ENCODE measurements around the gene GOLGA2. TPM values are rescaled to one million over a fixed set of nuclear protein-coding genes. Genes with fewer than 3 reads are reported as not detected.

GOLGA2 gene
- total and polyA plus RNA-seq, 4 donors: 56.0 to 137 (median 89.7) TPM

DNA sequence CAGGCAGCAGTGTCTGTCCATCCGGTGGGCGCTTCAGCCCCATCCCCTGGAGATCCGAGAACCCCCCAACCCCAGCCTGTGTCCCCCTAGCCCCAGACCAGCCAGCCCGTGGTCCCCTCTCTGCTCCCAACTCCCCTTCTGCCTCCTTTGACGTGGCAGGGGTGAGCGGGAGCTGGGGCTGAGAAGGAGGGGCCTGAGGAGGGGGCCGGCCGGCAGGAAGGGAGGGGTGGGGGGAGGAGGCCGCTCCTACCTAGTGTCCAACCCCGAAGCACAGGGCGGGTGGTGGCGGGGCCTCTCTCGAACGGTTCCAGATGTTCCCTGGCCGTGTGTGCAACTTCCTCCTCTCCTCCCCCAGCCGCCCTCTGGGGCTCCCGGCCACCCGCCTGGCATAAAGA is 31.0 kb downstream of the GOLGA2 start:
- Histone ChIP-seq H3K9ac (ENCODE audit: insufficient read depth in 1 of 2, low read length in 2 of 2) (peak overlapping the region; percentile 46 to 86), H3K9me3 (ENCODE audit: control insufficient read depth in 4 of 4, insufficient read depth in 3 of 4, low read length in 3 of 4) (no peaks in the 10 kb centered on the region), H3K4me1 (ENCODE audit: control insufficient read depth in 5 of 5, insufficient read depth in 5 of 5, low read length in 5 of 5) (peaks cover 0 to 46% (median 12%) of the 10 kb centered on the region in 5 donors), H3K36me3 (ENCODE audit: control insufficient read depth in 4 of 4, insufficient read depth in 4 of 4, low read length in 4 of 4) (peaks cover 0 to 4% (median under 1%) of the 10 kb centered on the region in 4 donors), H3K27ac (ENCODE audit: low read depth in 1 of 2, low read length in 1 of 2) (peak overlapping the region in 1 of 2 donors; percentile 35), H3K4me3 (no peak overlapping the region), H3K27me3 (ENCODE audit: control insufficient read depth in 3 of 3, insufficient read depth in 3 of 3, low read length in 2 of 3) (no peaks in the 10 kb centered on the region)
- TF ChIP-seq, protein P1, sequence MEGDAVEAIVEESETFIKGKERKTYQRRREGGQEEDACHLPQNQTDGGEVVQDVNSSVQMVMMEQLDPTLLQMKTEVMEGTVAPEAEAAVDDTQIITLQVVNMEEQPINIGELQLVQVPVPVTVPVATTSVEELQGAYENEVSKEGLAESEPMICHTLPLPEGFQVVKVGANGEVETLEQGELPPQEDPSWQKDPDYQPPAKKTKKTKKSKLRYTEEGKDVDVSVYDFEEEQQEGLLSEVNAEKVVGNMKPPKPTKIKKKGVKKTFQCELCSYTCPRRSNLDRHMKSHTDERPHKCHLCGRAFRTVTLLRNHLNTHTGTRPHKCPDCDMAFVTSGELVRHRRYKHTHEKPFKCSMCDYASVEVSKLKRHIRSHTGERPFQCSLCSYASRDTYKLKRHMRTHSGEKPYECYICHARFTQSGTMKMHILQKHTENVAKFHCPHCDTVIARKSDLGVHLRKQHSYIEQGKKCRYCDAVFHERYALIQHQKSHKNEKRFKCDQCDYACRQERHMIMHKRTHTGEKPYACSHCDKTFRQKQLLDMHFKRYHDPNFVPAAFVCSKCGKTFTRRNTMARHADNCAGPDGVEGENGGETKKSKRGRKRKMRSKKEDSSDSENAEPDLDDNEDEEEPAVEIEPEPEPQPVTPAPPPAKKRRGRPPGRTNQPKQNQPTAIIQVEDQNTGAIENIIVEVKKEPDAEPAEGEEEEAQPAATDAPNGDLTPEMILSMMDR (IDR thresholded peaks at IDR 0.05; ENCODE audit: control extremely low read depth, extremely low read depth): no peak
- DNase-seq: peak; percentile 97 to 99 (median 98)
- peak; percentile 22 for ATAC-seq (ENCODE audit: insufficient read depth, low FRiP score)
- 2 to 9% methylated on average over 18 of the region's 18 CpGs for WGBS, 2 donors

DNA sequence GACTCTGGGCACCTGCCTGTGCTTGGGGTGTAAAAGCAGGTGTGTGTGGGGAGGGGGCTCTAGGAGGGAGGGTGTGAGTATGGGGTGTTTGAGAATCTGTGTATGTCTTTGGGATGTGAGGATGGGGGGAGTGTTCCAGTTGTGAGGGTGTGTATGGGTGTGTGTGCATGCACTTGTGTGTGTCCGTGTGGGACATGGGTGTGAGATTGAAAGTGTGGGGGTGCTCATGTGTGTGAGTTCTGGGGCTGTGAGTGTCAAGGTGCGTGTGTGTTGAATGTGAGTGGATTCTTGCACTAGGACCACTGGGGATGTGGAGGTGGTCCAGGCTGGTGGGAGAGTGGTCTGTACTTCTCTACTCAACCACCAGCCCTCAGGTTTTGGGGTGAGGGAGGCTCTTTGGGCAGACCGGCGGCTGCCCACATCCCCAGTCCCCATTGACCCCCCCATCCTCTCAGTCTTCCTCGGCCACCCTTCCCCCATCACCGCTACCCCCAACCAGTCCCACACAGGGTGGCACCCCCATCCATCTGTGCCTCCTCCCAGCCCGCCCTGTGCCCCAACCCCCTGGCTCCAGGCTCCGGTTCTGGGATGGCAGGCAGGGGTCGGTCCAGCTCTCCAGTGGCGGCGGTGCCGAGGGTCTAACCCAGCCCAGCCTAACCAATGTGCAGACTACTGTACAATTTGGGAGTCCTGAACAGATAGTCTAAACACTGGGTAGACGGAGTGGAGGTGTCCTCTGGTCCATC is 31.5 kb downstream of the GOLGA2 start:
- DNase-seq (peak in 2 of 3 donors; percentile 40 to 47), ATAC-seq (ENCODE audit: insufficient read depth, low FRiP score) (no peak)
- H3K4me3 ChIP-seq: no peak overlapping the region
- WGBS, 2 donors: 29 to 54% methylated on average over 13 of the region's 13 CpGs
- peak overlapping the region; percentile 46 to 86 for H3K9ac ChIP-seq (ENCODE audit: insufficient read depth in 1 of 2, low read length in 2 of 2)
- peaks cover 0 to 4% (median 0%) of the 10 kb centered on the region in 4 donors for H3K36me3 ChIP-seq (ENCODE audit: control insufficient read depth in 4 of 4, insufficient read depth in 4 of 4, low read length in 4 of 4)
- no peaks in the 10 kb centered on the region for H3K27me3 ChIP-seq (ENCODE audit: control insufficient read depth in 3 of 3, insufficient read depth in 3 of 3, low read length in 2 of 3)
- TF ChIP-seq, protein P1 (IDR thresholded peaks at IDR 0.05; ENCODE audit: control extremely low read depth, extremely low read depth): no peak
- H3K9me3 ChIP-seq (ENCODE audit: control insufficient read depth in 4 of 4, insufficient read depth in 3 of 4, low read length in 3 of 4): no peaks in the 10 kb centered on the region
- peaks cover 0 to 46% (median 12%) of the 10 kb centered on the region in 5 donors for H3K4me1 ChIP-seq (ENCODE audit: control insufficient read depth in 5 of 5, insufficient read depth in 5 of 5, low read length in 5 of 5)
- peak overlapping the region in 1 of 2 donors; percentile 35 for H3K27ac ChIP-seq (ENCODE audit: low read depth in 1 of 2, low read length in 1 of 2)

DNA sequence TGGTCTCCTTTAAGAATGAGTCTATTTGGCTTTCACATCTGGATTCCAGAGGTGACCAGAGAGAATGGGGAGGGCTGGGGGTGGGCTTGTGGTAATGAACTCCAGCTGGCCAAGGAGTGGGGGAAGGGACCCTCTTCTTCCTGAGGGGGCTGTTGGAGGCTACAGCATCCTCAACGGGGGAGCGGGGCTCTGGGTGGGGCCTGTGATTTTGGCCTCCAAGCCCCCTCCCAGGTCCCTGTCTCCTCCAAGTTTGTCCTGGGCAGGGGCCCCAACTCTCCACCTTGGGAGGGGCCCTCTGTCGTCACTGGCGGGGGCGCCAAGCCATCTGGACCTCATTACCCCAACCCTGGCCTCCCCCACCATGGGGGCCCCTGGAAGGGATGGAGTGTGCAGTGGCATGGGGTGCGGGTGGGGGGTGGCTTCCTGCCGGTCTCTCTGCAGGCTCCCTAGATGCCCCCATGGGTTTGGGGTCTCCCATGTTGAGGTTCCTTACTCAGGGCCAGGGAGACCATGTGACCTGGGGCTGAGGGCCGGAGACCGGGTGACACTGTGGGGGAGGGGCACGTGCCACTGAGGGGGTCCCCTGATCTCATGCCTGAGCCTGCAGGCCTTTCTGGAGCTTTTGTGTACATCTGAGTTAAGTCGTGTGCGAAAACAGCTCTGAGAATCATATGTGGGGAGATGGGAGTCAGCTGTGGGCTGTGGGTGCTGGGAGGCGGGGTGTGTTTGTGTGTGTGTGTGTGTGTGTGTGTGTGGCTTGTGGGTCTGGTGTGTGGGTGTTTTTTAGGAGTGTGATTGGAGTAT is 32.4 kb downstream of the GOLGA2 start:
- peak; percentile 81 to 90 (median 86) for DNase-seq

More for the DNA sequence above, 32.4 kb downstream of the GOLGA2 start:
- no peak for ATAC-seq (ENCODE audit: insufficient read depth, low FRiP score)
- no peaks in the 10 kb centered on the region for H3K9me3 ChIP-seq (ENCODE audit: control insufficient read depth in 4 of 4, insufficient read depth in 3 of 4, low read length in 3 of 4)
- H3K36me3 ChIP-seq (ENCODE audit: control insufficient read depth in 4 of 4, insufficient read depth in 4 of 4, low read length in 4 of 4): peaks cover 0 to 4% (median 0%) of the 10 kb centered on the region in 4 donors
- H3K9ac ChIP-seq (ENCODE audit: insufficient read depth in 1 of 2, low read length in 2 of 2): peak overlapping the region in 1 of 2 donors; percentile 54
- TF ChIP-seq, protein P1 (IDR thresholded peaks at IDR 0.05; ENCODE audit: control extremely low read depth, extremely low read depth): no peak
- H3K27ac ChIP-seq (ENCODE audit: low read depth in 1 of 2, low read length in 1 of 2): peak overlapping the region; percentile 12 to 39
- H3K4me1 ChIP-seq (ENCODE audit: control insufficient read depth in 5 of 5, insufficient read depth in 5 of 5, low read length in 5 of 5): peaks cover 0 to 46% (median 12%) of the 10 kb centered on the region in 5 donors
- WGBS, 2 donors: 44 to 52% methylated on average over 13 of the region's 13 CpGs
- H3K4me3 ChIP-seq: no peak overlapping the region
- H3K27me3 ChIP-seq (ENCODE audit: control insufficient read depth in 3 of 3, insufficient read depth in 3 of 3, low read length in 2 of 3): no peaks in the 10 kb centered on the region

All from lung (tissue), 12 donors.